HG02884 (cell line): ENCODE measurements around the gene COA5.

ENCODE experiments used
- ATAC-seq: cut with Tn5 transposase; IDR thresholded peaks from one replicate; pipeline ENCODE4 v1.9.1; 2021; ENCODE audit warnings: mild to moderate bottlenecking, moderate library complexity; ENCODE audit not compliant: unreplicated experiment

The COA5 gene

GRCh38 chr2:98608116-98608961 lies at the start of gene COA5, which contains the start of gene UNC50:
TSS of gene COA5 (minus strand) at chr2:98608512. CDS start at chr2:98608405, 107 bp downstream.
TSS of gene UNC50 (plus strand) at chr2:98608589. CDS start at chr2:98609760, 1,171 bp downstream.
- ATAC-seq, result peak; percentile 80

GRCh38 chr2:98656800-98657199 lies 48.5 kb upstream of the COA5 start:
- no peak for ATAC-seq

- ATAC-seq, result no peak
These were observed 46.6 kb upstream of the COA5 start for GRCh38 chr2:98654699-98655495.

GRCh38 chr2:98650998-98651397 lies 42.7 kb upstream of the COA5 start:
- ATAC-seq, result no peak

GRCh38 chr2:98649992-98650375 lies 41.7 kb upstream of the COA5 start:
- ATAC-seq, result no peak

GRCh38 chr2:98649135-98649991 lies 41.1 kb upstream of the COA5 start:
- no peak for ATAC-seq

GRCh38 chr2:98648451-98648850 lies 40.1 kb upstream of the COA5 start:
- ATAC-seq, result no peak

- no peak for ATAC-seq
These were observed 39.3 kb upstream of the COA5 start for GRCh38 chr2:98647636-98648035.

GRCh38 chr2:98643496-98644100 lies 35.3 kb upstream of the COA5 start:
- ATAC-seq, result no peak

- ATAC-seq, result peak; percentile 59
These were observed 29.3 kb upstream of the COA5 start for GRCh38 chr2:98637401-98638147.

- ATAC-seq, result no peak
These were observed 26.2 kb upstream of the COA5 start for GRCh38 chr2:98634406-98635092.

GRCh38 chr2:98632351-98632750 lies 24.0 kb upstream of the COA5 start:
- ATAC-seq, result no peak

GRCh38 chr2:98623657-98624056 lies 15.3 kb upstream of the COA5 start:
- ATAC-seq, result no peak

GRCh38 chr2:98617149-98617548 lies 8.8 kb upstream of the COA5 start:
- no peak for ATAC-seq

- ATAC-seq, result no peak
These were observed 7.2 kb upstream of the COA5 start for GRCh38 chr2:98615481-98615880.

GRCh38 chr2:98614024-98614739 lies 5.9 kb upstream of the COA5 start:
- no peak for ATAC-seq

- no peak for ATAC-seq
These were observed 771 bp upstream of the COA5 start for GRCh38 chr2:98608962-98609604.

GRCh38 chr2:98607741-98608115 lies 584 bp downstream of the COA5 start:
- ATAC-seq, result no peak
